Endothelial cell (in vitro differentiated cells): ENCODE data around the gene SLFNL1. TPM values are rescaled to one million over a fixed set of nuclear protein-coding genes. Genes with fewer than 3 reads are reported as not detected.

ENCODE experiments used
- DNase-seq: peaks from one replicate; pipeline ENCODE4 v3.0.0; 2021; ENCODE audit warnings: low spot score
- H3K27ac Mint-ChIP-seq: one replicate; pipeline ENCODE4 v1.8.0; 2021; ENCODE audit warnings: mixed read lengths, inconsistent platforms; ENCODE audit not compliant: unreplicated experiment
- H3K27me3 Mint-ChIP-seq: one replicate; pipeline ENCODE4 v1.8.0; 2021; ENCODE audit warnings: mild to moderate bottlenecking, moderate library complexity, mixed read lengths, inconsistent platforms; ENCODE audit not compliant: unreplicated experiment
- H3K36me3 Mint-ChIP-seq: one replicate; pipeline ENCODE4 v1.8.0; 2021; ENCODE audit warnings: mild to moderate bottlenecking, low read depth, mixed read lengths, inconsistent platforms; ENCODE audit not compliant: unreplicated experiment
- H3K4me1 Mint-ChIP-seq: one replicate; pipeline ENCODE4 v1.8.0; 2021; ENCODE audit warnings: mild to moderate bottlenecking, mixed read lengths, inconsistent platforms; ENCODE audit not compliant: unreplicated experiment
- H3K4me3 Mint-ChIP-seq: one replicate; pipeline ENCODE4 v1.8.0; 2021; ENCODE audit warnings: mild to moderate bottlenecking, mixed read lengths, inconsistent platforms; ENCODE audit not compliant: unreplicated experiment
- H3K9me3 Mint-ChIP-seq: one replicate; pipeline ENCODE4 v1.8.0; 2021; ENCODE audit warnings: mixed read lengths, inconsistent platforms; ENCODE audit not compliant: unreplicated experiment
- CTCF ChIP-seq: fragments of 200-600 bp; sonication (generic); IDR thresholded peaks from one replicate; pipeline ENCODE4 v1.5.0; 2021; ENCODE audit warnings: antibody characterized with exemption; ENCODE audit not compliant: unreplicated experiment
- total RNA-seq: library from RNA; stranded (reverse); fragmentation: NEBNext Ultra II Directional; extraction: Animal tissue kit (Norgen Biotek cat#: 25700); gene quantifications from one replicate; pipeline ENCODE4 v1.2.1, GENCODE V29; 2021; ENCODE audit not compliant: unreplicated experiment

Gene SLFNL1
- total RNA-seq, 1 donor from 2014 or later: 0.38 TPM

GRCh38 chr1:40966417-40966816 lies 55.1 kb downstream of the SLFNL1 start:
- no peaks in the 10 kb centered on the region for H3K9me3 Mint-ChIP-seq
- no peak for TF ChIP-seq CTCF
- peaks cover 30% of the 10 kb centered on the region for H3K4me1 Mint-ChIP-seq
- H3K27me3 Mint-ChIP-seq: no peaks in the 10 kb centered on the region
- H3K36me3 Mint-ChIP-seq: no peaks in the 10 kb centered on the region
- no peak overlapping the region for H3K4me3 Mint-ChIP-seq
- no peak for DNase-seq
- H3K27ac Mint-ChIP-seq: peak overlapping the region; percentile 80

Other genes starting within 250 kb of the SLFNL1 start
- gene KCNQ4, start 237.9 kb downstream of the SLFNL1 start, total RNA-seq: 1.5 TPM
- 3.6 TPM for gene CITED4, start 159.4 kb downstream of the SLFNL1 start, total RNA-seq
- 41.2 TPM for gene CTPS1, start 42.0 kb downstream of the SLFNL1 start, total RNA-seq
- 51.3 TPM for gene SCMH1, start 220.6 kb upstream of the SLFNL1 start, total RNA-seq